Measurements from ENCODE around the gene RALGPS1.

The RALGPS1 gene

GRCh38 chr9:127035948-127036347 lies 121.4 kb downstream of the RALGPS1 start:
- no peaks in the 10 kb centered on the region for H3K27me3 Mint-ChIP-seq
- H3K27ac Mint-ChIP-seq = no peak overlapping the region
- no peak overlapping the region for H3K4me3 Mint-ChIP-seq
- H3K36me3 Mint-ChIP-seq (ENCODE audit: low read depth) = no peaks in the 10 kb centered on the region
- no peaks in the 10 kb centered on the region for H3K4me1 Mint-ChIP-seq (ENCODE audit: low read depth)
- no peaks in the 10 kb centered on the region for H3K9me3 Mint-ChIP-seq
- intact Hi-C loops (cut with micrococcal nuclease) = no loop called here

- Mint-ChIP-seq H3K4me3 (no peak overlapping the region), H3K9me3 (no peaks in the 10 kb centered on the region), H3K27me3 (no peaks in the 10 kb centered on the region), H3K27ac (no peak overlapping the region), H3K36me3 (ENCODE audit: low read depth) (no peaks in the 10 kb centered on the region), H3K4me1 (ENCODE audit: low read depth) (no peaks in the 10 kb centered on the region)
- intact Hi-C loops (cut with micrococcal nuclease) = no loop called here
These were observed 121.9 kb downstream of the RALGPS1 start for GRCh38 chr9:127036437-127036836.

- no peak overlapping the region for H3K27ac Mint-ChIP-seq
- H3K4me3 Mint-ChIP-seq = no peak overlapping the region
- H3K4me1 Mint-ChIP-seq (ENCODE audit: low read depth) = no peaks in the 10 kb centered on the region
- no peaks in the 10 kb centered on the region for H3K27me3 Mint-ChIP-seq
- H3K36me3 Mint-ChIP-seq (ENCODE audit: low read depth) = no peaks in the 10 kb centered on the region
- no peaks in the 10 kb centered on the region for H3K9me3 Mint-ChIP-seq
- intact Hi-C loops (cut with micrococcal nuclease) = no loop called here
These were observed 123.9 kb downstream of the RALGPS1 start for GRCh38 chr9:127038531-127038930.

- Mint-ChIP-seq H3K27ac (no peak overlapping the region), H3K4me1 (ENCODE audit: low read depth) (no peaks in the 10 kb centered on the region), H3K36me3 (ENCODE audit: low read depth) (no peaks in the 10 kb centered on the region), H3K27me3 (no peaks in the 10 kb centered on the region), H3K4me3 (no peak overlapping the region), H3K9me3 (no peaks in the 10 kb centered on the region)
- intact Hi-C loops (cut with micrococcal nuclease) = no loop called here
These were observed 124.9 kb downstream of the RALGPS1 start for GRCh38 chr9:127039492-127039891.

GRCh38 chr9:127045148-127045547 lies 130.6 kb downstream of the RALGPS1 start:
- H3K27me3 Mint-ChIP-seq = no peaks in the 10 kb centered on the region

DNA sequence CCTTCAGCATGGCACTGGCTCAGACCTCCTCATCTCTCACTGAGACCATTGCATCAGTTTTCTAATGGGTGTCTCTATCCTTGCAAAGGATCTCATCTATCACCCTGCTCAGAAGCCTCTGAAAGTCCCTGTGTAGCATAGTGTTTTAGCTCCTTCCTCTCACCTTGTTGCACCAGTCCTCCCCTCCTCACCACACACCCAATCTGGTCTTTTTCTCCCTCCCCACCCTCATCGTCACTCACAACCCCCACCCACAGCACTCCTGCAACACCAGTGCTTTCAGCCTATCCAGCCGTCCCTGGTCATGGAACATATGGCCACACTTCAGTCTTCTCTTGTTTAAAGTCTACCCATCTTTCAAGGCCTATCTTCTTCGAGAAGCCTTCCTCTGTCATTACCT lies 133.4 kb downstream of the RALGPS1 start:
- Mint-ChIP-seq H3K27ac (no peak overlapping the region), H3K4me1 (ENCODE audit: low read depth) (peaks cover 32% of the 10 kb centered on the region), H3K4me3 (no peak overlapping the region), H3K9me3 (no peaks in the 10 kb centered on the region), H3K36me3 (ENCODE audit: low read depth) (no peaks in the 10 kb centered on the region), H3K27me3 (peaks cover 3% of the 10 kb centered on the region)
- intact Hi-C loops (cut with micrococcal nuclease) = no loop called here

More at GRCh38 chr9:127045148-127045547, 130.6 kb downstream of the RALGPS1 start:
- Mint-ChIP-seq H3K36me3 (ENCODE audit: low read depth) (no peaks in the 10 kb centered on the region), H3K4me3 (no peak overlapping the region), H3K9me3 (no peaks in the 10 kb centered on the region), H3K4me1 (ENCODE audit: low read depth) (peaks cover 24% of the 10 kb centered on the region), H3K27ac (no peak overlapping the region)
- intact Hi-C loops (cut with micrococcal nuclease) = no loop called here

DNA sequence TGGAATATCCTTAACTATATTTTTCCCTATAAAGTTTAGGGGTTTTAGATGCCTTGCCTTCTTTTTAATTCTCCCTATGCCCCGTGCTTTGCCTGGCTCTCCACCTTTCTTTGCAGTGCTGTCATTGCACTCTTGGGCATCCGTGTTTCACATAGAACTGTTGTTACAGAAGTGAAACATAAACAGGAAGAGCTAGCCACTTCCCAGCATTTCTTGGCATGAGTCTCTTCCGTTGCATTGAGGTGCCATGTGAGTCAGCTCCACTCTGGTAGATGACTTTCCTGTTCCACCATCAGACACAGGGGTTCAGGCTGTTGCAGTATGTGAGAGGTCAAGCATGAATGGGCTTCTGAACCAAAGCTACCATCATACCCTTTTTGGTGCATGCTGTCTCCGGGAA lies 134.5 kb downstream of the RALGPS1 start:
- H3K36me3 Mint-ChIP-seq (ENCODE audit: low read depth) = no peaks in the 10 kb centered on the region
- intact Hi-C loops (cut with micrococcal nuclease) = no loop called here
- peaks cover 3% of the 10 kb centered on the region for H3K27me3 Mint-ChIP-seq
- no peaks in the 10 kb centered on the region for H3K9me3 Mint-ChIP-seq
- peak overlapping the region; percentile 42 for H3K4me3 Mint-ChIP-seq
- peaks cover 32% of the 10 kb centered on the region for H3K4me1 Mint-ChIP-seq (ENCODE audit: low read depth)
- peak overlapping the region; percentile 36 for H3K27ac Mint-ChIP-seq

GRCh38 chr9:127049581-127049980 lies 135.0 kb downstream of the RALGPS1 start:
- H3K4me3 Mint-ChIP-seq = no peak overlapping the region
- intact Hi-C loops (cut with micrococcal nuclease) = no loop called here
- peaks cover 3% of the 10 kb centered on the region for H3K27me3 Mint-ChIP-seq
- H3K9me3 Mint-ChIP-seq = no peaks in the 10 kb centered on the region
- H3K4me1 Mint-ChIP-seq (ENCODE audit: low read depth) = peaks cover 32% of the 10 kb centered on the region
- H3K36me3 Mint-ChIP-seq (ENCODE audit: low read depth) = no peaks in the 10 kb centered on the region
- H3K27ac Mint-ChIP-seq = peak overlapping the region; percentile 9

- peak overlapping the region; percentile 9 for H3K27ac Mint-ChIP-seq
- intact Hi-C loops (cut with micrococcal nuclease) = no loop called here
- no peak overlapping the region for H3K4me3 Mint-ChIP-seq
- H3K36me3 Mint-ChIP-seq (ENCODE audit: low read depth) = no peaks in the 10 kb centered on the region
- peaks cover 32% of the 10 kb centered on the region for H3K4me1 Mint-ChIP-seq (ENCODE audit: low read depth)
- peaks cover 3% of the 10 kb centered on the region for H3K27me3 Mint-ChIP-seq
- no peaks in the 10 kb centered on the region for H3K9me3 Mint-ChIP-seq
These were observed 135.6 kb downstream of the RALGPS1 start for GRCh38 chr9:127050152-127050551.

GRCh38 chr9:127050591-127051001 lies 136.0 kb downstream of the RALGPS1 start:
- H3K9me3 Mint-ChIP-seq = no peaks in the 10 kb centered on the region
- peak overlapping the region; percentile 9 for H3K27ac Mint-ChIP-seq
- H3K27me3 Mint-ChIP-seq = peaks cover 3% of the 10 kb centered on the region
- H3K36me3 Mint-ChIP-seq (ENCODE audit: low read depth) = no peaks in the 10 kb centered on the region
- H3K4me3 Mint-ChIP-seq = no peak overlapping the region
- peaks cover 32% of the 10 kb centered on the region for H3K4me1 Mint-ChIP-seq (ENCODE audit: low read depth)
- intact Hi-C loops (cut with micrococcal nuclease) = no loop called here

DNA sequence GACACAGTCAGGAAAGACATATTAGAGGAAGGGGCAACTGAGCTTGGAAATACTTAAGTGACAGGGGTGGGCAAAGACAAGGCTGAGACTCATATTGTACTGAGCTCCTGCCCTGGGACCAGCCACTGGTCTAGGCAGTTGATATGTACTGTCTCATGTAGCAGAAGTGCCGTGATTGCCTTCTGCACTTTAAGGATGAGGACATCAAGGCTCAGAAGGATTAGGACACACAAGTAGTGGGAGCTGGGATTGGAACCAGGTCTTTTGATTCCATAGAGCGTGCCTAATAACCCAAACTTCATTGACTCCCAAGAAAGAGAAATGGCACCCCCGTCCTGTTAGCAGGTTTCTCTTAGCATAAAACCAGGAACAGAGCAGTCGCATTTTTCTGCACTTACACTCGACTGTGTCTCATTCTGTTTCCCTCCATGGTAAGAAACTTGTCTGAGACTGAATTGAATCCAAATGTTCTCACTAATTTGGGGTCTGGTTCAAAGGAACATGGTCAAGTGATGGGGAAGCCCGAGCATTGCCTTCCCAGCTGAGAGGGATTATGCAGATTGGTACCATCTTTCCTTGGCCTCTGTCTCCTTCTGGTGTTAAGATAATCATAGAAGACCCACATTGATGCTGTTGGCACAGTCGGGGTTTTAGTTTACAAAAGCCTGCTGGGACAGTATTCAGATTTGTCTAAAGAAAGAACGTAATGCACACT lies 137.5 kb downstream of the RALGPS1 start:
- H3K27me3 Mint-ChIP-seq = peaks cover 3% of the 10 kb centered on the region
- intact Hi-C loops (cut with micrococcal nuclease) = no loop called here
- no peaks in the 10 kb centered on the region for H3K36me3 Mint-ChIP-seq (ENCODE audit: low read depth)
- peaks cover 32% of the 10 kb centered on the region for H3K4me1 Mint-ChIP-seq (ENCODE audit: low read depth)
- H3K27ac Mint-ChIP-seq = no peak overlapping the region
- no peaks in the 10 kb centered on the region for H3K9me3 Mint-ChIP-seq
- H3K4me3 Mint-ChIP-seq = no peak overlapping the region

- no peak overlapping the region for H3K4me3 Mint-ChIP-seq
- H3K4me1 Mint-ChIP-seq (ENCODE audit: low read depth) = peaks cover 26% of the 10 kb centered on the region
- H3K27me3 Mint-ChIP-seq = peaks cover 3% of the 10 kb centered on the region
- intact Hi-C loops (cut with micrococcal nuclease) = no loop called here
- H3K27ac Mint-ChIP-seq = no peak overlapping the region
- H3K36me3 Mint-ChIP-seq (ENCODE audit: low read depth) = no peaks in the 10 kb centered on the region
- H3K9me3 Mint-ChIP-seq = no peaks in the 10 kb centered on the region
These were observed 138.7 kb downstream of the RALGPS1 start for GRCh38 chr9:127053057-127053821.

DNA sequence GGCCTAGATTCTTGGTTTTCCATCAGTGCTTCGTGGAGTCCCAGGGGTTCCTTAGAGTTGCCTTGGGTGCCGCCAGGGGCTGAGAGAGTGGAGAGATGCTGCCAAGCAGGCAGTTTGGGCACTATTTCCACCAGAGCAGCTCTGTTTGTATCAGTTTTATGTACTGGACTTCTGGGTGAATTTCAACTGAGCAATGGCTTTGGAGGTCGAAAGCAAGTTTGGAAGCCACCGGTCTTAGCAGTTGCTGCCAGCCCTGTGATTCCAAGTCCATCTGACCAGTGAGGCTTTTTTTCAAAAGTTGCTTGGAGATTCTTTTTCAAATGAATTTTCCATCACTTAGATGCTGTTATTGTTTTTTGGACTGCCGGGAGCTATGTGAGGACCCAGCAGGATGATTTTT lies 139.4 kb downstream of the RALGPS1 start:
- intact Hi-C loops (cut with micrococcal nuclease) = no loop called here
- Mint-ChIP-seq H3K27ac (no peak overlapping the region), H3K27me3 (peaks cover 3% of the 10 kb centered on the region), H3K36me3 (ENCODE audit: low read depth) (no peaks in the 10 kb centered on the region), H3K4me3 (no peak overlapping the region), H3K9me3 (no peaks in the 10 kb centered on the region), H3K4me1 (ENCODE audit: low read depth) (peaks cover 20% of the 10 kb centered on the region)

- peaks cover 11% of the 10 kb centered on the region for H3K4me1 Mint-ChIP-seq (ENCODE audit: low read depth)
- no peaks in the 10 kb centered on the region for H3K36me3 Mint-ChIP-seq (ENCODE audit: low read depth)
- no peaks in the 10 kb centered on the region for H3K27me3 Mint-ChIP-seq
- no peak overlapping the region for H3K27ac Mint-ChIP-seq
- H3K9me3 Mint-ChIP-seq = no peaks in the 10 kb centered on the region
- intact Hi-C loops (cut with micrococcal nuclease) = no loop called here
- H3K4me3 Mint-ChIP-seq = no peak overlapping the region
These were observed 141.3 kb downstream of the RALGPS1 start for GRCh38 chr9:127055745-127056402.
